Measurements from ENCODE around the gene GAS2. TPM values are rescaled to one million over a fixed set of nuclear protein-coding genes. Genes with fewer than 3 reads are reported as not detected.

Gene GAS2
- total and polyA plus RNA-seq, 2 of the 4 experiments (the other 2 are of a cell fraction) = 0.51 to 0.90 TPM

DNA sequence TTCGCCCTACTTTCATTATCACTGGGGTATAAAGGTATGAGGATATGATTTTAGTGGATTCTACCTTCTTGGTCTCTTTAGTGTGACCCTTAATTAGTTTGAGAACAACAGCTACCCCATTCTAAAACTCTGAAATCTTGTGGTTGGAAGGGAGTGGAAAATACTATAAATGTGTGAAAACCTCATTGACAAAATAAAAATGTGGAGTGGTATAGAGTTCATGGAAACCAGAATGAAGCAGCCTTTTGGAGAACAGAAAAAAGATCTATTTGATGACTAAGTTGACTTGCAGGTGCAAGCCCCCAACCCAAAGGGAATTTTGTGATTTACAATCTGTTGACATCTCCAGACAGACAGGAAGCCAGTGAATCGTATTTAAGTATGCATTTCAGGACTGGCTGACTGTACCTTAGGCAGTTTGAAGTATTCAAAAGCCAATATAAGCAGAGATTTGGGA, 75.8 kb downstream of the GAS2 start:
- Histone ChIP-seq H3K9me3 (ENCODE audit: control insufficient read depth, insufficient read depth, low read length) (no peaks in the 10 kb centered on the region), H3K4me1 (ENCODE audit: control insufficient read depth, insufficient read depth, low read length) (no peaks in the 10 kb centered on the region), H2AK5ac (ENCODE audit: low read depth, low read length) (no peak overlapping the region), H4K91ac (ENCODE audit: insufficient read depth, low read depth, low read length) (no peak overlapping the region), H4K5ac (ENCODE audit: low read depth, low read length) (no peak overlapping the region), H3K9ac (ENCODE audit: low read depth, low read length) (no peak overlapping the region), H3K23ac (ENCODE audit: low read depth, low read length) (no peak overlapping the region), H2BK120ac (ENCODE audit: low read depth, low read length) (no peak overlapping the region), H3K9me1 (ENCODE audit: insufficient read depth, low read length) (no peaks in the 10 kb centered on the region), H2AFZ (replicated peaks; ENCODE audit: low read length, poor library complexity) (no peak overlapping the region), H3K56ac (ENCODE audit: extremely low read depth, insufficient read depth, low read length) (no peak overlapping the region), H3K18ac (ENCODE audit: low read depth, low read length) (no peak overlapping the region), H2BK20ac (ENCODE audit: low read depth, low read length) (no peak overlapping the region), H3K14ac (replicated peaks; ENCODE audit: low read depth, low read length) (no peak overlapping the region), H2BK15ac (ENCODE audit: low read depth, low read length) (no peak overlapping the region), H3K36me3 (ENCODE audit: control insufficient read depth, insufficient read depth, low read length) (no peaks in the 10 kb centered on the region), H2BK5ac (ENCODE audit: low read depth, low read length, poor library complexity, severe bottlenecking) (no peak overlapping the region), H4K20me1 (ENCODE audit: insufficient read depth, low read length) (no peaks in the 10 kb centered on the region), H4K8ac (ENCODE audit: low read depth in 2 of 2, low read length in 2 of 2) (no peak overlapping the region), H3K27ac (ENCODE audit: insufficient read depth, low read length) (no peak overlapping the region), H3K4ac (ENCODE audit: low read depth, low read length) (no peak overlapping the region), H2AK9ac (replicated peaks; ENCODE audit: low read depth, low read length, poor library complexity) (no peak overlapping the region), H3K4me2 (ENCODE audit: low read depth, low read length) (no peak overlapping the region), H3K79me1 (ENCODE audit: low read depth in 1 of 2, low read length in 2 of 2) (no peaks in the 10 kb centered on the region), H3K27me3 (ENCODE audit: control insufficient read depth, insufficient read depth, low read length) (0 out of 2 replicates have a peak, but pooled peaks cover 2% of the 10 kb centered on the region), H3K4me3 (ENCODE audit: insufficient read depth, low read depth, low read length) (no peak overlapping the region)
- ChIA-PET POLR2A (ENCODE audit: unreplicated experiment) (no interaction called here), CTCF (no interaction called here)
- in situ Hi-C loops (cut with MboI; ENCODE audit: low sequenced_read_pairs) = no loop called here
- dilution Hi-C loops (cut with HindIII; ENCODE audit: low sequenced_read_pairs, unreplicated experiment) = no loop called here
- ATAC-seq (ENCODE audit: low read depth) (no peak), DNase-seq (no peak)
- intact Hi-C loops (cut with micrococcal nuclease) = no loop called here
- no CpG with 5 or more reads among the region's 2 CpGs for whole genome bisulfite sequencing, 2 experiments (ENCODE audit: extremely low coverage in 2 of 2, insufficient read length in 1 of 2)
- no TSS peak for BruUV-seq (replicated peaks)
- TF ChIP-seq MAFK (IDR thresholded peaks at IDR 0.05; ENCODE audit: low read depth, low read length) (no peak), MXI1 (IDR thresholded peaks at IDR 0.05; ENCODE audit: borderline replicate concordance, low read depth, low read length) (no peak), FOS (IDR thresholded peaks at IDR 0.05; ENCODE audit: low read depth, low read length) (no peak), CEBPB (IDR thresholded peaks at IDR 0.05; ENCODE audit: low read depth, low read length) (no peak), CHD1 (IDR thresholded peaks at IDR 0.05; ENCODE audit: low read depth, low read length) (no peak), BHLHE40 (IDR thresholded peaks at IDR 0.05; ENCODE audit: low read depth, low read length) (no peak), POLR2A (IDR thresholded peaks at IDR 0.05; ENCODE audit: low read depth, low read length) (no peak), RCOR1 (IDR thresholded peaks at IDR 0.05; ENCODE audit: insufficient replicate concordance, low read length) (no peak), RAD21 (IDR thresholded peaks at IDR 0.05; ENCODE audit: low read length) (no peak), NFE2L2 (IDR thresholded peaks at IDR 0.05; ENCODE audit: low read depth, low read length) (no peak), MAZ (IDR thresholded peaks at IDR 0.05; ENCODE audit: borderline replicate concordance, low read depth, low read length) (no peak), SMC3 (IDR thresholded peaks at IDR 0.05; ENCODE audit: low read depth, low read length) (no peak), RFX5 (IDR thresholded peaks at IDR 0.05; ENCODE audit: low read depth, low read length) (no peak)
- TF ChIP-seq, protein P1, sequence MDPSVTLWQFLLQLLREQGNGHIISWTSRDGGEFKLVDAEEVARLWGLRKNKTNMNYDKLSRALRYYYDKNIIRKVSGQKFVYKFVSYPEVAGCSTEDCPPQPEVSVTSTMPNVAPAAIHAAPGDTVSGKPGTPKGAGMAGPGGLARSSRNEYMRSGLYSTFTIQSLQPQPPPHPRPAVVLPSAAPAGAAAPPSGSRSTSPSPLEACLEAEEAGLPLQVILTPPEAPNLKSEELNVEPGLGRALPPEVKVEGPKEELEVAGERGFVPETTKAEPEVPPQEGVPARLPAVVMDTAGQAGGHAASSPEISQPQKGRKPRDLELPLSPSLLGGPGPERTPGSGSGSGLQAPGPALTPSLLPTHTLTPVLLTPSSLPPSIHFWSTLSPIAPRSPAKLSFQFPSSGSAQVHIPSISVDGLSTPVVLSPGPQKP (IDR thresholded peaks at IDR 0.05; ENCODE audit: borderline replicate concordance, low read depth, low read length) = no peak
- TF ChIP-seq, protein P2, sequence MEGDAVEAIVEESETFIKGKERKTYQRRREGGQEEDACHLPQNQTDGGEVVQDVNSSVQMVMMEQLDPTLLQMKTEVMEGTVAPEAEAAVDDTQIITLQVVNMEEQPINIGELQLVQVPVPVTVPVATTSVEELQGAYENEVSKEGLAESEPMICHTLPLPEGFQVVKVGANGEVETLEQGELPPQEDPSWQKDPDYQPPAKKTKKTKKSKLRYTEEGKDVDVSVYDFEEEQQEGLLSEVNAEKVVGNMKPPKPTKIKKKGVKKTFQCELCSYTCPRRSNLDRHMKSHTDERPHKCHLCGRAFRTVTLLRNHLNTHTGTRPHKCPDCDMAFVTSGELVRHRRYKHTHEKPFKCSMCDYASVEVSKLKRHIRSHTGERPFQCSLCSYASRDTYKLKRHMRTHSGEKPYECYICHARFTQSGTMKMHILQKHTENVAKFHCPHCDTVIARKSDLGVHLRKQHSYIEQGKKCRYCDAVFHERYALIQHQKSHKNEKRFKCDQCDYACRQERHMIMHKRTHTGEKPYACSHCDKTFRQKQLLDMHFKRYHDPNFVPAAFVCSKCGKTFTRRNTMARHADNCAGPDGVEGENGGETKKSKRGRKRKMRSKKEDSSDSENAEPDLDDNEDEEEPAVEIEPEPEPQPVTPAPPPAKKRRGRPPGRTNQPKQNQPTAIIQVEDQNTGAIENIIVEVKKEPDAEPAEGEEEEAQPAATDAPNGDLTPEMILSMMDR (conservative IDR thresholded peaks at IDR 0.05; ENCODE audit: low read depth, low read length) = no peak
- TF ChIP-seq, protein P3, sequence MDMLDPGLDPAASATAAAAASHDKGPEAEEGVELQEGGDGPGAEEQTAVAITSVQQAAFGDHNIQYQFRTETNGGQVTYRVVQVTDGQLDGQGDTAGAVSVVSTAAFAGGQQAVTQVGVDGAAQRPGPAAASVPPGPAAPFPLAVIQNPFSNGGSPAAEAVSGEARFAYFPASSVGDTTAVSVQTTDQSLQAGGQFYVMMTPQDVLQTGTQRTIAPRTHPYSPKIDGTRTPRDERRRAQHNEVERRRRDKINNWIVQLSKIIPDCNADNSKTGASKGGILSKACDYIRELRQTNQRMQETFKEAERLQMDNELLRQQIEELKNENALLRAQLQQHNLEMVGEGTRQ (IDR thresholded peaks at IDR 0.05; ENCODE audit: low read depth, low read length) = no peak

All from IMR-90 (cell line).